Testis (tissue), 3 donors: Measurements from ENCODE around the gene CAPZA1. TPM values are rescaled to one million over a fixed set of nuclear protein-coding genes. Genes with fewer than 3 reads are reported as not detected.

Experiments
- DNase-seq: peaks from one replicate; pipeline ENCODE4 v3.0.0-alpha.2; 2019
- H3K27ac ChIP-seq, 2 donors: fragments of 200-600 bp; sonication (generic); one replicate each; pipeline ENCODE4 v1.5.1; 2019
- H3K27me3 ChIP-seq: fragments of 200-600 bp; sonication (generic); one replicate; pipeline ENCODE4 v1.5.1; 2019
- H3K36me3 ChIP-seq: fragments of 200-600 bp; sonication (generic); one replicate; pipeline ENCODE4 v1.5.1; 2017; ENCODE audit warnings: low read depth; ENCODE audit errors: missing control alignments
- H3K4me1 ChIP-seq: fragments of 200-600 bp; sonication (generic); one replicate; pipeline ENCODE4 v1.5.1; 2019
- H3K4me3 ChIP-seq, 2 donors: fragments of 200-600 bp; sonication (generic); one replicate each; pipeline ENCODE4 v1.5.1; 2017 to 2019
- H3K9me3 ChIP-seq: fragments of 200-600 bp; sonication (generic); one replicate; pipeline ENCODE4 v1.5.1; 2017
- POLR2A ChIP-seq: fragments of 450-650 bp; IDR thresholded peaks from one replicate; pipeline ENCODE4 v1.6.1; 2017; ENCODE audit warnings: antibody characterized with exemption, mild to moderate bottlenecking, moderate library complexity
- WGBS, 2 donors: methylation state at CpG; one replicate each; pipeline ENCODE4 v1.1.5; 2018; 5-methylcytosine and 5-hydroxymethylcytosine counted together
- intact Hi-C: fragments of 100-400 bp; cut with DNase I; formaldehyde crosslinking; loops from one replicate; pipeline ENCODE4 v1.15.1; 2023; ENCODE audit warnings: low total_unique reads
- polyA plus RNA-seq: library from polyadenylated mRNA; stranded (reverse); fragments of 350-450 nt; fragmentation: Illumina TruSeq; extraction: RNeasy Lipid Tissue Mini Kit (QIAGEN cat#74804); gene quantifications from one replicate; pipeline ENCODE4 v1.2.3, GENCODE V29; 2014; ENCODE audit warnings: low read depth, low replicate concordance; ENCODE audit not compliant: insufficient read depth
- small RNA-seq, 2 donors: library from RNA; depleted of rRNA; stranded (forward); fragments of <200 nt; gene quantifications; one replicate each; pipeline ENCODE3, GENCODE V24; 2016
- total RNA-seq, 2 donors: library from RNA; depleted of rRNA; stranded (reverse); fragments of >200 nt; gene quantifications; one replicate each; pipeline ENCODE4 v1.2.3, GENCODE V29; 2016

The CAPZA1 gene
- total and polyA plus RNA-seq, 3 donors from 2014 or later, result 120 to 148 (median 144) TPM

DNA sequence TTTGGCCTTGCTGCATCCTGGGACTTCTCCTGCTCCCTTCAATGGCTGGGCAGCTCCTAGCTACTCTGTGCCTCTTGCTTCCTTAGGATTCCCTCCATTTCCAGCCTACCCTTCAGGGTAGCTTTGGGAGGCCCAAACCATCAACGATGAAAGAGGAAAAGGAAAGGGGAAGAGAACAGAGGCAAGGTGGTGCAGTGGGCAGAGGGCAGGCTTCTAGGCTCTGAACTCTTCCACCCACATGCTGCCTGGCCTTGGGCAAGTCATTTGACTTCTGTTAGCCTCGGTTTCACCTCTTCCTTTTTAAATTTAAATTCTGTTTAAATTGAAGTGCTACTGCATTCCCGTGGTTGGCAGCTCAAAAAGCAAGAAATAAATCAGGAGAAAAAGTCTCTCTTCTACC, 101.2 kb downstream of the CAPZA1 start:
- TF ChIP-seq POLR2A, result no peak
- Histone ChIP-seq H3K27me3 (no peaks in the 10 kb centered on the region), H3K4me3 (no peak overlapping the region), H3K4me1 (peaks cover 21% of the 10 kb centered on the region), H3K9me3 (no peaks in the 10 kb centered on the region), H3K27ac (no peak overlapping the region), H3K36me3 (no peaks in the 10 kb centered on the region)
- WGBS, 2 donors, result 78 to 85% methylated on average over 3 of the region's 3 CpGs
- DNase-seq, result no peak
- intact Hi-C loops, result no loop called here

Small RNA genes within 50 kb of the gene (small RNA-seq; reads per million reads assigned to genes)
- gene RNU7-70P, result 0 reads per million in 2 donors

Other genes starting within 250 kb of the CAPZA1 start
- 10 to 100 TPM; 16.3 to 19.4 TPM for gene CTTNBP2NL, start 223.6 kb upstream of the CAPZA1 start, total RNA-seq
- gene CTTNBP2NL, start 223.6 kb upstream of the CAPZA1 start, polyA plus RNA-seq, result 13.8 TPM
- gene WNT2B, start 110.9 kb upstream of the CAPZA1 start, total RNA-seq, result 10 to 100 TPM; 10.6 to 14.7 TPM
- 9.1 TPM for gene WNT2B, start 110.9 kb upstream of the CAPZA1 start, polyA plus RNA-seq
- 10 to 100 TPM; 59.1 to 97.2 TPM for gene ST7L, start 691 bp upstream of the CAPZA1 start, total RNA-seq
- 125 TPM for gene ST7L, start 691 bp upstream of the CAPZA1 start, polyA plus RNA-seq
- gene MOV10, start 54.8 kb downstream of the CAPZA1 start, total RNA-seq, result 100 to 1,000 TPM; 240 to 245 TPM
- 137 TPM for gene MOV10, start 54.8 kb downstream of the CAPZA1 start, polyA plus RNA-seq
- 100 to 1,000 TPM; 191 to 294 TPM for gene RHOC, start 87.3 kb downstream of the CAPZA1 start, total RNA-seq
- gene RHOC, start 87.3 kb downstream of the CAPZA1 start, polyA plus RNA-seq, result 225 TPM
- 10 to 100 TPM; 45.5 to 88.7 TPM for gene PPM1J, start 95.5 kb downstream of the CAPZA1 start, total RNA-seq
- gene PPM1J, start 95.5 kb downstream of the CAPZA1 start, polyA plus RNA-seq, result 69.5 TPM